ENCODE data around the gene CABLES2.

Gene CABLES2

GRCh38 chr20:62348604-62349003 lies 58.5 kb downstream of the CABLES2 start:
- in situ Hi-C loops (cut with HindIII; ENCODE audit: low sequenced_read_pairs): no loop called here
- H3K4me3 ChIP-seq (ENCODE audit: low read depth, low read length): no peak overlapping the region
- no peak for TF ChIP-seq CTCF (IDR thresholded peaks at IDR 0.05; ENCODE audit: low read depth, low read length, missing control alignments)
- DNase-seq (ENCODE audit: low read depth): no peak

- H3K4me3 ChIP-seq (ENCODE audit: low read depth, low read length): no peak overlapping the region
- no peak for TF ChIP-seq CTCF (IDR thresholded peaks at IDR 0.05; ENCODE audit: low read depth, low read length, missing control alignments)
- no peak for DNase-seq (ENCODE audit: low read depth)
- in situ Hi-C loops (cut with HindIII; ENCODE audit: low sequenced_read_pairs): no loop called here
Measured at GRCh38 chr20:62347445-62347844, 59.6 kb downstream of the CABLES2 start.

- in situ Hi-C loops (cut with HindIII; ENCODE audit: low sequenced_read_pairs): no loop called here
Measured at GRCh38 chr20:62347151-62347404, 60.0 kb downstream of the CABLES2 start.

GRCh38 chr20:62346398-62347150 lies 60.5 kb downstream of the CABLES2 start:
- TF ChIP-seq CTCF (IDR thresholded peaks at IDR 0.05; ENCODE audit: low read depth, low read length, missing control alignments): no peak
- in situ Hi-C loops (cut with HindIII; ENCODE audit: low sequenced_read_pairs): no loop called here
- no peak for DNase-seq (ENCODE audit: low read depth)
- H3K4me3 ChIP-seq (ENCODE audit: low read depth, low read length): no peak overlapping the region

More at GRCh38 chr20:62347151-62347404, 60.0 kb downstream of the CABLES2 start:
- no peak overlapping the region for H3K4me3 ChIP-seq (ENCODE audit: low read depth, low read length)
- no peak for DNase-seq (ENCODE audit: low read depth)
- TF ChIP-seq CTCF (IDR thresholded peaks at IDR 0.05; ENCODE audit: low read depth, low read length, missing control alignments): no peak

GRCh38 chr20:62345681-62346370 lies 61.3 kb downstream of the CABLES2 start:
- no peak for DNase-seq (ENCODE audit: low read depth)
- TF ChIP-seq CTCF (IDR thresholded peaks at IDR 0.05; ENCODE audit: low read depth, low read length, missing control alignments): no peak
- in situ Hi-C loops (cut with HindIII; ENCODE audit: low sequenced_read_pairs): no loop called here
- H3K4me3 ChIP-seq (ENCODE audit: low read depth, low read length): no peak overlapping the region

- H3K4me3 ChIP-seq (ENCODE audit: low read depth, low read length): no peak overlapping the region
- in situ Hi-C loops (cut with HindIII; ENCODE audit: low sequenced_read_pairs): no loop called here
- TF ChIP-seq CTCF (IDR thresholded peaks at IDR 0.05; ENCODE audit: low read depth, low read length, missing control alignments): no peak
- DNase-seq (ENCODE audit: low read depth): no peak
Measured at GRCh38 chr20:62344782-62345181, 62.3 kb downstream of the CABLES2 start.

All from astrocyte of the cerebellum (primary cell).